Measurements from ENCODE around the gene PRDM8.

The PRDM8 gene

DNA sequence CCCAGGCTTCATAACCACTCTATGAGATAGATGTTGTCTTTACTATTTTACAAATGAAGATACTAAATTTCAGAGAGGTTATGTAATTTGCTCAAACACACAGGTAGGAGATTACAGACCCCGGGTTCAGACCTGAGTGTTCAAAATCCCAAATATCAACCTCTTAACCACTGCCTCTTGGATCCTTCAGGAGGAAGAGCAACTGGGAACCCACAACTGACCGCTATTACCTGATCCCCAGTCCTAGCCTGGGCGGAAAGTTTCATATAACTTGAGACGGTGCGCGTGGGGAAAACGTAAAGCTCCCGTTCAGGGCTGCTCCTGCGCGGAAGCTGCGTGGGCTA lies 8.9 kb upstream of the PRDM8 start:
- no peaks in the 10 kb centered on the region for H3K27me3 Mint-ChIP-seq
- H3K9me3 Mint-ChIP-seq: no peaks in the 10 kb centered on the region
- H3K27ac Mint-ChIP-seq: no peak overlapping the region
- H3K4me3 Mint-ChIP-seq: no peak overlapping the region
- DNase-seq (ENCODE audit: low spot score in 2 of 2) (no peak), ATAC-seq (ENCODE audit: low read depth) (no peak)
- H3K4me1 Mint-ChIP-seq: peaks cover 15% of the 10 kb centered on the region
- peaks cover 18% of the 10 kb centered on the region for H3K36me3 Mint-ChIP-seq

DNA sequence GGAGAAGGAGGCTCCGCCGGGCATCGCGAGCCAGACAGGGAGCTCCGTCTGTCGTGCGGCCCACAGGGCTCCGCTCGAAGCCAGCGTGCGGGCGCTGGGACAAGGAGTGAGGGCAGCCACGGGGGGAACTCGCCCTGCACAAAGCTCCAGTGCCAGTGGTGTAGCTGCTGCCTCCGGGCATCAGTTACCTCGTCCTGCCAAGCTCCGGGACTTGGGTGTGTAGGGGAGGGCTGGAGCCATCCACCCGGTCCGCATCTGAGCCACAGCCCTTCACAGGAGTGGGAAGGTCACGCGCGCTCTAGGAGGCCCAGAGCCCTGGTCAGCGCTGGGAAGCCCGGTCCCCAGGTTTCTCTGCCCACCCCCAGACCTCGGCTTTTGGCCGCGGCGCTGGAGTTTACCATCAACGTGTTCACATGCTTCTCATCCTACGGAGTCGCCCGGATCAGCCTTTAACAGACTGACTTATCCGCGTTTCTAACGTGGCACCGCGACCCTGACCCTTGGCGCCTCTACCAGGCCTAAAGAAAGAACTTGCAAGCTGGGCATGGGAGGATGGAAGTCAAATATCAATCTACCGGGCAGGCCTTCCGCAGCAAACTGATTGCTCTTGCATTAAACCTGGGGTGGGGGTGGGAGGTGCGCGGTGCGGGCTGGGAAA lies 8.4 kb upstream of the PRDM8 start:
- DNase-seq (ENCODE audit: low spot score in 2 of 2): no peak
- ATAC-seq (ENCODE audit: low read depth): no peak
- Mint-ChIP-seq H3K27me3 (no peaks in the 10 kb centered on the region), H3K4me1 (peaks cover 18% of the 10 kb centered on the region), H3K36me3 (peaks cover 20% of the 10 kb centered on the region), H3K4me3 (no peak overlapping the region), H3K27ac (no peak overlapping the region), H3K9me3 (no peaks in the 10 kb centered on the region)

DNA sequence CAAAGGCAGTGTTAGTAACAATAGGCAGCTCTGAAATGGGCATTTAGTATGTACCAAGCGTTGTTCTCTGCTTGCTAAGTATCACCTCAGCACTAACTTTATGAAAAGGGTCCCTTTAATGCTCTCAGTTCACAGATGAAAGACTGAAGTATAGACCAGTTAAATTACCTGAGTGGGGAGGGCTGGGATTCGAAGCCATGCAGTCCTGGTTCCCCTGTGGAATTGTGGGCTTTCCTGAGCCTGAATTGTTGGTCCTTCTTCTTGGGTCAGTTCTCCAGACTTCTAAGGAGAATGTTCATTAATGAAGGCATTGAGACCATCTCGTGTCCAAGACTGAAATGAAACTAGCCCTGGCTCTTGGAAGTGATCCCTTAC lies 7.7 kb upstream of the PRDM8 start:
- DNase-seq (ENCODE audit: low spot score in 2 of 2): no peak
- ATAC-seq (ENCODE audit: low read depth): no peak
- H3K36me3 Mint-ChIP-seq: peaks cover 23% of the 10 kb centered on the region
- H3K27me3 Mint-ChIP-seq: no peaks in the 10 kb centered on the region
- H3K4me1 Mint-ChIP-seq: peaks cover 18% of the 10 kb centered on the region
- no peaks in the 10 kb centered on the region for H3K9me3 Mint-ChIP-seq
- H3K27ac Mint-ChIP-seq: no peak overlapping the region
- no peak overlapping the region for H3K4me3 Mint-ChIP-seq

DNA sequence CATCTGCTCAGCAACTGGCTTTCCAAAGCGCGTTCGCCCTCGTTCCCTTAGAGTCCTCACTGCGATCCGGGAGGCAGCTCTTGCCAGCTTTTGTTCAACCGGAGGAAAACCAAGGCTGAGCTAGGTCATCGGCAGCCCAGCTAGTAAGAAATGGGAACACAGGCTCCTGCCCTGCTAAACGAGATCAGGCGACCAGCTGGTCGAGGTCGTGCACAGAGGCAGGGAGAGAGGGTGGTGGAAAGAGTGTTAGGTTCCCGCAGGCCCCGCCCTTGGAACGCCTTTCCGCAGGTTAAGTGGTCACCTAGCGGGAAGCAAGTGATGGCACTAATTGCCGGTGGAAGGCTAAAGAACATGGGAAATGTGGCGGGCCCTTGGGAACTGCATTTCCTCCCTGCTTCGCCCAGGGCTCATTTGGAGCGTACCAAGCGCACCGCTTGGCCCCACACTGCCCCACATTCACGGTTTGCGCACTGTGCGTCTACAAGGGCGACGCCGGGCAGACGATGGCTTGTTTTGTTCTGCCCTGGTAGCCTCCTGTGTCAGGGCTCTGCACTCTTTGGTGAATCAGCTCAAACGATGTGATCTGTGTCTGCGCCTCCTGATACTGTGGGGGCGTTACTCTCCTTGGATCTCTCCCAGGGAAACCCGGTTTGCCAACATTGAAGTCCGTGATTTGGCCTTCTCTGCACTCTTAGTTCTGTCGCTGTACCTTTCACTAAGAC lies 7.2 kb upstream of the PRDM8 start:
- Mint-ChIP-seq H3K9me3 (no peaks in the 10 kb centered on the region), H3K27me3 (no peaks in the 10 kb centered on the region), H3K27ac (no peak overlapping the region), H3K4me3 (no peak overlapping the region), H3K36me3 (peaks cover 24% of the 10 kb centered on the region), H3K4me1 (peaks cover 19% of the 10 kb centered on the region)
- DNase-seq (ENCODE audit: low spot score in 2 of 2) (no peak), ATAC-seq (ENCODE audit: low read depth) (no peak)

- Mint-ChIP-seq H3K27me3 (no peaks in the 10 kb centered on the region), H3K36me3 (peaks cover 31% of the 10 kb centered on the region), H3K27ac (no peak overlapping the region), H3K4me3 (no peak overlapping the region), H3K4me1 (peaks cover 25% of the 10 kb centered on the region), H3K9me3 (no peaks in the 10 kb centered on the region)
- no peak for ATAC-seq (ENCODE audit: low read depth)
- DNase-seq (ENCODE audit: low spot score in 2 of 2): no peak
Observed at GRCh38 chr4:80192252-80192866, 4.9 kb upstream of the PRDM8 start.

DNA sequence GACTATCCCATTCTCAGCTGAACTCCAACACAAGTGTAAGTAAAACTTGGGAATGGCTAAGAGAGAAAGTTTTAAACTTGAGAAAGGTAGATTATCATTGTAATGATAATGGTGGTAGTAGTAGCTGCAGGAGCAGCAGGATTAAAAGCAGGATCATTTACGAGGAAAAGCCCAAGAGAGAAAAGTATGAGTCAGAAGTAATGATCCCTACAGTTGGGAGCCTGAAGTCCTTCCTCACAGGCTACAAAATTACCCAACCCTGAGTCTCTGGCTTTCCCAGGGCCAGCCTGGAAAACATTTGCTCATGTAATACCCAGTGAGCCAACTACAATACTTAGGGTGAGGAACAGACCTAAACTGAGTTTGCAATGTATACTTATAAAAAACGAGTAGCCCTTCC lies 4.4 kb upstream of the PRDM8 start:
- H3K4me3 Mint-ChIP-seq: no peak overlapping the region
- H3K9me3 Mint-ChIP-seq: no peaks in the 10 kb centered on the region
- H3K27me3 Mint-ChIP-seq: no peaks in the 10 kb centered on the region
- ATAC-seq (ENCODE audit: low read depth) (no peak), DNase-seq (ENCODE audit: low spot score in 2 of 2) (no peak)
- peaks cover 28% of the 10 kb centered on the region for H3K4me1 Mint-ChIP-seq
- peaks cover 34% of the 10 kb centered on the region for H3K36me3 Mint-ChIP-seq
- H3K27ac Mint-ChIP-seq: no peak overlapping the region

DNA sequence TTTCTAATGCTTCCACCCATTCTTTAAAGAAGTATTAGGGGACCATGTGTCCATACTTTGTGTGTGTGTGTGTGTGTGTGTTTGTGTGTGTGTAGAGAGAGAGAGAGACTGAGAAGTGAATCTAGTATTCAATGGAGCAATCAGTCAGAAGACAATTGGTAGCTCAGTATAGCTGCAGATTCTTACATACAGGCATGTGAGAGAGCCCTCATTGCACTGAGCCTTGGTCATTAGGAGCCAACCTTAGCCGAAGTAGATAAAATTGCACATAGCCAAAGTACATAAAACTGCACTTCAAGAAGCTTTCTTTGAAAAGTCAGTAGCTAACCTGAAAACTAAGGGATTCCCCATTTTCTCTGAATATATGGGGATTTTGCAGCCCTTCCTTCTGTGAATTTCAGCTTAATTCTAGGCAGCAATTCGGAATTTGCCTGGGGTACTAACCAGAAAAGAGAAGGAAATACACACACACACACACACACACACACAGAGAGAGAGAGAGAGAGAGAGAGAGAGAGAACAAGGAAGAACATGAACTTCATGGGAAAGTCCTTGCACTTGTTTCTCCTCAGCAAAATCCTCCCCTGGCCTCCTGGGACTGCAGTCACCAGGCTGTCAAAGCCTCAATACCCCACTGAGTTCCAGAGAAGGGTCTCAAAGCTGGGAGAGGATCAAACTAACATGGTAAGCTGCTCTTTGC lies 1.7 kb upstream of the PRDM8 start:
- DNase-seq (ENCODE audit: low spot score in 2 of 2) (no peak), ATAC-seq (ENCODE audit: low read depth) (no peak)
- H3K9me3 Mint-ChIP-seq: no peaks in the 10 kb centered on the region
- peak overlapping the region; percentile 74 for H3K4me3 Mint-ChIP-seq
- H3K4me1 Mint-ChIP-seq: peaks cover 31% of the 10 kb centered on the region
- no peaks in the 10 kb centered on the region for H3K27me3 Mint-ChIP-seq
- H3K36me3 Mint-ChIP-seq: peaks cover 34% of the 10 kb centered on the region
- peak overlapping the region; percentile 43 for H3K27ac Mint-ChIP-seq

- no peaks in the 10 kb centered on the region for H3K9me3 Mint-ChIP-seq
- ATAC-seq (ENCODE audit: low read depth) (peak; percentile 57), DNase-seq (ENCODE audit: low spot score in 2 of 2) (peak in 1 of 2 donors; percentile 30)
- no peaks in the 10 kb centered on the region for H3K27me3 Mint-ChIP-seq
- peak overlapping the region; percentile 43 for H3K27ac Mint-ChIP-seq
- H3K4me1 Mint-ChIP-seq: peaks cover 31% of the 10 kb centered on the region
- H3K36me3 Mint-ChIP-seq: peaks cover 32% of the 10 kb centered on the region
- peak overlapping the region; percentile 74 for H3K4me3 Mint-ChIP-seq
Observed at GRCh38 chr4:80196259-80196921, 913 bp upstream of the PRDM8 start.

DNA sequence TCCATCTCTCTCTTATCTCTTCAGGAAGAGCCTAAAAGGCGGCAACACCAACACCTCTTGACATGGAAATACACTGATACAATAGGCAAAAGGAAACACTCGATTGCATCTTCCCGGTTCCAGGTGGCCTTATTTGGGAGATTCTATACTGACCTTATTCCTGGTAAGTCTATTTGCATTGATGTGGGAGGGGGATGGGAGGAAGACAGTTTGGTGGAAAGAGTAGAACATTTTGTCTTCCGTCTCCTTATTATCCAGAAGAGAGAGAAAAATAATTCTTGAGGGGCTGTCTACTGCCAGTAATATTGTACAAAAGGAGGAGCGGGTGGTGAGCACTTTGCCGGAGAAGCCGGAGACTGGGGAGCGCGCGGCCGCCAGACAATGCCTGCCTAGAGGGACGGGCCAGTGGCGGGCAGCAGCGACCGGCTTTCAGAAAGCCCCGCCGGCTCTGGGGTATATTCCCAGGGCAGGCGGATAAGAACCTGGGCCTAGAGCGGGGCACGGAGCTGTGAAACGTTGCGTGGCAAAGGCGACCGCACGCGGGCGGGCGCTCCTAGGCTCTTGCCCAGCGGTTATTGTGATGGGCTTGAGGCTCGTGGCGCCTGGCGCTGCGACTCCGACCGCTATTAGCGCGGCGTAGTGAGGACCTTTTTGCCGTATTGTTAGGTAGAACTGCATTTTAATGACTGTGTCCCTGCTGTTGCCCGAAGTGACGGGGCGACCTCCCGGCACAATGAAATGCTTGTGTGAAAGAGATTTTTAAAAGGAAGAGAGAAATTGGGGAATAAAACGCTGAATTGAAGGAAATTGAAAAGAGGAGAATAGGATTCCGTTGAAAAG lies 518 bp downstream of the PRDM8 start:
- peaks cover 22% of the 10 kb centered on the region for H3K36me3 Mint-ChIP-seq
- peaks cover 36% of the 10 kb centered on the region for H3K4me1 Mint-ChIP-seq
- ATAC-seq (ENCODE audit: low read depth) (no peak), DNase-seq (ENCODE audit: low spot score in 2 of 2) (no peak)
- peak overlapping the region; percentile 74 for H3K4me3 Mint-ChIP-seq
- peak overlapping the region; percentile 43 for H3K27ac Mint-ChIP-seq
- no peaks in the 10 kb centered on the region for H3K9me3 Mint-ChIP-seq
- no peaks in the 10 kb centered on the region for H3K27me3 Mint-ChIP-seq

- Mint-ChIP-seq H3K27ac (peak overlapping the region; percentile 28), H3K4me3 (peak overlapping the region; percentile 74), H3K9me3 (no peaks in the 10 kb centered on the region), H3K4me1 (peaks cover 37% of the 10 kb centered on the region), H3K36me3 (peaks cover 18% of the 10 kb centered on the region), H3K27me3 (no peaks in the 10 kb centered on the region)
- no peak for DNase-seq (ENCODE audit: low spot score in 2 of 2)
- no peak for ATAC-seq (ENCODE audit: low read depth)
Observed at GRCh38 chr4:80198441-80198837, 1.1 kb downstream of the PRDM8 start.

- H3K27me3 Mint-ChIP-seq: no peaks in the 10 kb centered on the region
- no peaks in the 10 kb centered on the region for H3K9me3 Mint-ChIP-seq
- peaks cover 15% of the 10 kb centered on the region for H3K36me3 Mint-ChIP-seq
- no peak overlapping the region for H3K27ac Mint-ChIP-seq
- H3K4me1 Mint-ChIP-seq: peaks cover 36% of the 10 kb centered on the region
- ATAC-seq (ENCODE audit: low read depth) (no peak), DNase-seq (ENCODE audit: low spot score in 2 of 2) (no peak)
- H3K4me3 Mint-ChIP-seq: no peak overlapping the region
Observed at GRCh38 chr4:80199004-80199560, 1.8 kb downstream of the PRDM8 start.

- Mint-ChIP-seq H3K4me3 (no peak overlapping the region), H3K27me3 (no peaks in the 10 kb centered on the region), H3K36me3 (peaks cover 14% of the 10 kb centered on the region), H3K4me1 (peaks cover 36% of the 10 kb centered on the region), H3K9me3 (no peaks in the 10 kb centered on the region), H3K27ac (no peak overlapping the region)
- ATAC-seq (ENCODE audit: low read depth) (no peak), DNase-seq (ENCODE audit: low spot score in 2 of 2) (no peak)
Observed at GRCh38 chr4:80199947-80200346, 2.6 kb downstream of the PRDM8 start.
